ENCODE data around the gene MB.
"Not testable (repeated sequence)": the region's sequence is repeated elsewhere in the genome, so short reads cannot be mapped to it uniquely, and the experiment has no call there.

MB gene

DNA sequence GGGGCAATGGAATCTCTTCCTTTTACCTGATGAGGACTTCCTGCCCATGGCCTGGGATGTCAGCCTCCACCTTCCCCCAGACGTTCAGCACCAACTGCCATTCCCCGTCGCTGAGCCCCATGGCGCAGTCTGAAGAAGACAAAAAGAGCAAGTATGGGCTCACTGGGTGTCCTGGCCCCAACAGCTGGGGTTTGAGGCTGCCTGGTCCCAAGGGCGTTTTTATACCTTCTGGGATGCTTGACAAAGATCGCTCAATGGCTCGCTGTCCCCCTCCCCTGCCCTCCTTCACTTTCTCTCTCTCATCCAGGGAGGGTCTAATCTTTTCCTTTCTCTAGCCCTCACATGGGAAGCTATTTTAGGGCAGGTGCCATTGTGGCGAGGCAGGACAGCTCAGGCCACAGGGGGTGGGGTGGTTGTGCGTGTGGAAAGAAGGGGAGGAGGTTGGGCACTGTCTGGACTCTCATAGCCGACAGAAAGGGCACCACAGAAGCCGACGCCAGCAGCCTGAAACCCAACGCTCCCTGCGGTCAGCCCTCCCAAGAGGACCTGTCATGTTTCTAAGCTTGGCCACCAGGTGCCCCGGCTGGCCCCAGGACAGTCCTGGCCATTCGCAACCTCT lies at the start of gene MB:
Gene MB, minus strand, starts transcription at position 193 of the 619 bp plus-strand sequence. Its CDS starts 72 bp downstream, at position 121.
- DNase-seq: no peak

DNA sequence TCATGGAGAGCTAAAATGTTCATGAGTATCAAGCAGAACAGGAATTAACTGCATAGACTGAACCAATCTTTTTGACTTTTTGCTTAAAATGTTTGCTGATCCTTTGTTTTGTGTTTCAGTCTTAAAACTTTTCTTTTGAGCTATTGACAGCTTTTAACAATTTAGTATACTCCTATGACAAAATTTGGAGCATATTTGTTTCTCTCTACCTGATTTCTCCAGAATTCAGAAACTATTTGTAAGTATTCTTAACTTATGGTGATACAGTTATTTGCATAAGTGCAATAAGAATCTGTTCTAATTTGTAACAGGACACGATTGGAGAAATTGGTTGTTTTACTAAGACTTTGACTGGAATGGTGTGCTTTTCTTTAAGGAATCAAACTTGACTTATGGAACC lies 49.6 kb upstream of the MB start:
- DNase-seq: not testable (repeated sequence)

DNA sequence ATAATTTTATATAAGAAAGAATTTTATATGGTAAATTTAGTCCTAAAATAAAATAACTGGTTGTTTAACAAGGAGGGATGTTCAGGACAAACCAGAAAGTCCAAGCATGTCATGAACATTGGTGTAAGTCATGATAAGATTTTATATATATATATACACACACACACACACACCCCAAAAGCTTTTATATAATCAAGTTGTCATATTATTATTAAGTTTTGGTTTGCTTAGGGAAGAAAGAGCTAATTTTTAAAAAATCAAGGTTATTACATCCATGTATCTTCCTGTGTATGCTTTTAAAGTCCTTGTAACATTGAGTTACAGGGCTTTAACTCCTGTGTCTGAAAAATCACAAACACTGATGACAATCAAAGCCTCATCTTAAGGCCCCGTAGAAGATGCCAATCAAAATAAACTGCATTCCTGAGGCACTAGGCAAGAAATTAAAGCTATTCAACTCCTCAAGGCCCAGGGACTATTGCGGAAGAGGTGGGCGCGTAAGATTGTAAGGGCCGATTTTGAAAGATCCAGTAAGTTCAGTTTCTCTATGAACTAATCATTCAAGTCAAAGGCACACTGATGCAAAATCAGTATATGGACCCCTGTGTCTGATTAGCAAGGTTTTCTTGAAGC lies 47.9 kb upstream of the MB start:
- DNase-seq: no peak

DNA sequence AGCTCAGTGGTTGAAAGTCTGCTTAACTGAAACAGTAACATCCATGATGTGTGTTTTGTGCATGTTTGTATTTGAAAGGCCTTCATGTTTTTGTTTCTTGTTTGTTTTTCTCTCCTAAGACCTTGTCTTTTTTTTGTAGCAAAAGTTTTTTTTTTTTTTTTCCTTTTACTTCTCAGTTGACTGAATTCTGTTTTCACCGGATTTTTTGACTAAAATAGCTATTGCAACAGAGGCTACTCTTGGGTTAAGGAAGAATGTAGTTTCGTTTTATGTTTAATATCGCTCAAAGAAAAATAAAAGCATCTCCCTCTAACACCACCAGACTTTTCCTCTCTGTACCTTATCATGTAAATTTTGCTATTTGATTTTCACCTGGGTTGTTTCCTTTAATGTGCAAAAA lies 46.2 kb upstream of the MB start:
- no peak for DNase-seq

DNA sequence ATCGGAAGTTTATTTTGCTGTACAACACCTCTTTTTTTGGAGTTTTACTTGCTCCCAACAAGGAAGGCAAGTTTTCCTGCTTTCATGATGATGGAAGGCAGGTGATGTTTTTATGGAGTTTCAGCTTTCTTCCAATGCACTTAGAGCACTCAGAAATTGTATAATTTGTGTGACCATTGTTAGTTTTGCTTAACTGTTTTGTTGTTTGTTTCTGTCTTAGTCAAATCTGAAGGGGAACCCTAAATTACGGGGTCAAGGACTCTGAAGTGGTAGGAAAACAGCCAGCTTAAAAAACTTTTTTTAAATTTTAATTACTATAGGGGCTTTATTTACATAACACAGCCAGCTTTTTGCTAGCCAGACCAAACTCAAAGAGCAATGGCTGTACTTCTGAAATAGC lies 45.8 kb upstream of the MB start:
- DNase-seq: no peak

DNA sequence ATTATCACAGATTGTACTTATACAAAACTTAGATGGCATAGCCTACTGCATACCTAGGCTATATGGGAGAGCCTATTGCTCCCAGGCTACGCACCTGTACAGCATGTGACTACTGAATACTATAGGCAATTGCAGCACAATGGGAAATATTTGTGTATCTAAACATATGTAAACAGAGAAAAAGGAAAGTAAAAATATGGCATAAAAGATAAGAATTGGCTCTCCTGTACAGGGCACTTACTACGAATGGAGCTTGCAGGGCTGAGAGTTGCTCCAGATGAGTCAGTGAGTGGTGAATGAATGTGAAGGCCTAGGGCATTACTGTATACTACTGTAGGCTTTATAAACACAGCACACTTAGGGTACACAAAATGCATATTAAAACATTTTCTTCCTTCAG lies 44.3 kb upstream of the MB start:
- no peak for DNase-seq

DNA sequence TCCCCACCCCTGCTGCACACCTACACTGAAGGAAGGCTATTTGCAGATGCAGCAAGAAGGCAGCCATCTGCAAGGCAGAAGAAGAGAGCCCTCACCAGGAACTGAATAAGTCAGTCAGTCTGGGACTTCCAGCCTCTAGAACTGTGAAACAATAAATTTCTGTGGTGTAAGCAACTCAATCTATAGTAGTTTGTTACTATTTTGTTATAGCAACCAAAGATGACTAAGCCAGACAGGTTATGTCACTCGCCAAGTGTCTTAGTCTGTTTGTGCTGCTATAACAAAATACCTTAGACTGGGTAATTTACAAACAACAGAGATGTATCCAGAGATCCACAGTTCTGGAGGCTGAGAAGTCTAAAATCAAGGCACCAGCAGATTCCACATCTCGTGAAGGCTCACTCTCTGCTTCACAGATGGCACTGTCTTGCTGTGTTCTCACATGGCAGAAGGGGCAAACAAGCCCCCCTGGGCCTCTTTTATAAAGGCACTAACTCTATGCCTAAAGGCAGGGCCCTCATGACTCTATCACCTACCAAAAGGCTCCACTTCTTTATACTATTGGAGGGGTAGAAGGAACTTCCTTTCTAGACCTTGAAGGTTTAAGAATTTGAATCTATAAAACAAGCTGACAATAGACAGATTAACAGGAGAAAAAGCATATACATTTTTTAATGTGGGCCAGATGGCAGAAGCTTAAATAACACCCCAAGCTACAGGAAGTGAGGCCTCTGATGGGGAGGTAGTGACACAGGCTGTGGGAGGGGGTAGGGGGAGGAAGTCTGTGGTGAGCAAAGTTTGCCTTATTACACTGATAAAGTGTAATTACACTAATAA lies 43.4 kb upstream of the MB start:
- DNase-seq: peak; percentile 34

DNA sequence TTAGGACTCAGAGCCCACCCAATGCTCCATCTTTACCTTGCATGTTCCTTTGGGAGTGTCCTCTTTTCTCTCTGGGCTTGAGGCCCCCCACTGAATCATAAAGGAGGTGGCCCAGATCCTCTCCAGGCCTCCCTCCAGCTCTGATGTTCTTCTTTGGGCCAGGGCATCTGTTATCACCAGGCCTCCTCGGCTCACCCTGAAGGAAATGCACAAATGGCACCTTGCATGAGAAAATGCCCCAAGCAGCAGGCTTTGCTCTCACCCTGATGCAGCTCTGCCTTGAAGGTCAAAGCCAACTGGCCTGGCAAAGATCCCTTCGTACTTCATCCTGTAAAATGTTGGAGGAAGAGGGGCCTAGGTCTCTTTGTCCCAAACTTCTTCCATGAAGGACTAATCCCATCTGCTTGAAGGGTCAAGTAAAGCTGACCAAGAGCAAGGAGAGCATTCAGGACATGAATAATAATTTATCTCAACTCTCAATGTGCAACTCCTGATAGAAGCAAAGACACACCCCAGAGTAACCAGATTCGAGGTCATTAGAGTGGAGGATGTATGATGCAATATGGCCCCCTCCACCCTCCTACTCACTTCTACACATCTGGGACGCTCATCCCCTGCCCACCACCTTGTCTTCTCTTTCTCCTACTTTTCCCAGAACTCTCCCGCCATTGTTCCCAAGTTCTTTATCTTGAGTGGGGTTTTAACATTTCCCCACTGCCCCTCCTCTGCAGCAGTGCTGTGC lies 40.6 kb upstream of the MB start:
- no peak for DNase-seq

DNA sequence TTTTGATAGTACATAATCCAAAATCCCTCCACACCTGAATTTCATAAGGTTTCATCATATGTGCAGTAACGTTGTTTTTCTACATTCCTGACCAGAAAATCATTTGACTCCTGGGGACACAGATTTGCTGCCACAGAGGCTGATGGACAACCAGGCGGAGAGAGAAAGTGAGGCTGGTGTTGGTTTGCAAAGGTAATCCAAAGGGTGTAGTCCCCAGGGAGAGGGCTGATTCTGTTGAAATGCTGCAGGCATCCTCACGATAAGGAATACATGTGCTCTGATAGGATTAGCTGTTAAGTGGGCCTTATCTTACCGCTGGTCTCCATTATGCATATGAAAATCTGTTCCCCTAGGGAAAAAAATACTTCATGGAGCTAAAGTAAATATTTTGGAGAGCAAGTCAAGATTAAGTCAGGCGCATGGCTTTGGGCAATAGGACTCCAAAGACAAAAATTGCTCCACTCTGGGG lies 39.2 kb upstream of the MB start:
- no peak for DNase-seq

DNA sequence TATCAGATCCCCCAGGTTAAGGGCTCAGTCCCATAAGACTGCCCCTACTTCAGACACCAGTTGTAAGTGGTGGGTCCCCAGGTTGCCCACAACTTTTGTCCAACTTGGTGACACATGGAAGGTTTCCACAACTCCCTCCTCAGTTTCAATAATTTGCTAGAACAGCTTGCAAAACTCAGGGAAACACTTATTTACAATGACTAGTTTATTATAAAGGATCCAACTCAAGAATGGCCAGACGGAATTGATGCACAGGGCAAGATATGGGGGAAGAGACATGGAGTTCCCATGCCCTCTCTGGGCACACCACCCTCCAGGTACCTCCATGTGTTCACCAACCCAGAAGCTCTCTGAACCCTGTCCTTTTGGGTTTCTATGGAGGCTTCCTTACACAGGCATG lies 36.7 kb upstream of the MB start:
- no peak for DNase-seq

DNA sequence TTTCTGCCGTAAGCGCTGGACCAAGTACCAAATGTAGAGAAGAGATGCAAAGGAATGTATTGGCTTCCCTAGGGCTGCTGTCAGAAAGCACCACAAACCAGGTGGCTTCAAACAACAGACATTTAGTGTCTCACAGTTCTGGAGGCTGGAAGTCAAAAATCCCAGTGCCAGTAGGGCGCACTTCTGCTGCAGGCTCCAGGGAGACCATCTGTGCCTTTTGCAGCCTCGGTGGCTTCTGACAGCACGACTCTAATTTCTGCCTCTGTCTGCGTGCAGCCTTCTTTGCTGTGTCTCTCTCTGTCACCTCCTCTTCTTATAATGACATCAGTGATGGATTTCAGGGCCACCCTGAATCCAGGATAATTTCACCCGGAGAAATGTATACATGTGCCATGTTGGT lies 34.0 kb upstream of the MB start:
- DNase-seq: no peak

DNA sequence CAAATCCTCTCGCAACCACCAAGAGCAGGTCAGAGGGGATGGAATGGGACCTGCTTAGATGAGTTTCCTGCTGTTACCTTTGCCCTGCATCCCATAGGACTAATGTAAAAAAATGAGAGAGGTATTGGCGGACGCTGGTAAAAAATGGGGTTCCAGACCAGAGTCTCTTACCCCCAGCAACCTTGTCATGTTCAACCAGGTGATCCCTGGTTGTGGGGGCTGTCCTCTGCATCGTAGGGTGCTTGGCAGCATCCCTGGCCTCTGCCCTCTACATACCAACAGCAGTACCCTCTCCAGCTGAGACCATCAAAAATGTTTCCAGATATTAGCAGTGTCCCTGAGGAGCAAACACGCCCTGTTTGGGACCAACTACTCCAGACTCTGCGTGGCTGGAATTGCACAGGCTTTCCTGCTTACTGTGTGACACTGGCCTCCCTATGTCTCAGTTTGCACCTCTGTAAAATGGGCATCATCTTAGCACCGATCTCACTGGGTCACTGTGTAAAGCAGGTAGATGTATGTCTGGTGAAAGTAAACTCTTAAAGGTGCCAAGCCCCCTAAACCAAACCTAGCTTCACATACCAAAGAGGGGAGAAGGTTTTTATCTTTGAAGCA lies 32.6 kb upstream of the MB start:
- DNase-seq: no peak

DNA sequence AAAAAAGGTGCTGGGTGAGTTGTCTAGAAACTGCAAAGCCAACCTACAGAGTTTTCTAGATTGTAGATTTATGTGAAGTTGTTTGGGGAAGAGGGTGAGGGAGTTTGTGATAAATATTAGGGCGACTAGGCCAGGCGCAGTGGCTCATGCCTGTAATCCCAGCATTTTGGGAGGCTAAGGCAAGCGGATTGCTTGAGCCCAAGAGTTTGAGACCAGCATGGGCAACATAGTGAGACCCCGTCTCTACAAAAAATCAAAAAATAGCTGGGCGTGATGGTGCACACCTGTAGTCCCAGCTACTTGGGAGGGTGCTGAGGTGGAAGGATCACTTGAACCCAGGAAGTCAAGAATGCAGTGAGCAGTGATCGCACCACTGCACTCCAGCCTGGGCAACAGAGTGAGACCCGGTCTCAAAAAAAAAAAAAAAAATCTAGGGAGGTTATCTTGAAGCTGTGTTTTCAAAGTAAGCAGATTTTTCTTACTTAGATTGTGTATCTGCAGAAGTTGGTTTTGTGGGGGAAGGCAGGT lies 32.0 kb upstream of the MB start:
- no peak for DNase-seq

DNA sequence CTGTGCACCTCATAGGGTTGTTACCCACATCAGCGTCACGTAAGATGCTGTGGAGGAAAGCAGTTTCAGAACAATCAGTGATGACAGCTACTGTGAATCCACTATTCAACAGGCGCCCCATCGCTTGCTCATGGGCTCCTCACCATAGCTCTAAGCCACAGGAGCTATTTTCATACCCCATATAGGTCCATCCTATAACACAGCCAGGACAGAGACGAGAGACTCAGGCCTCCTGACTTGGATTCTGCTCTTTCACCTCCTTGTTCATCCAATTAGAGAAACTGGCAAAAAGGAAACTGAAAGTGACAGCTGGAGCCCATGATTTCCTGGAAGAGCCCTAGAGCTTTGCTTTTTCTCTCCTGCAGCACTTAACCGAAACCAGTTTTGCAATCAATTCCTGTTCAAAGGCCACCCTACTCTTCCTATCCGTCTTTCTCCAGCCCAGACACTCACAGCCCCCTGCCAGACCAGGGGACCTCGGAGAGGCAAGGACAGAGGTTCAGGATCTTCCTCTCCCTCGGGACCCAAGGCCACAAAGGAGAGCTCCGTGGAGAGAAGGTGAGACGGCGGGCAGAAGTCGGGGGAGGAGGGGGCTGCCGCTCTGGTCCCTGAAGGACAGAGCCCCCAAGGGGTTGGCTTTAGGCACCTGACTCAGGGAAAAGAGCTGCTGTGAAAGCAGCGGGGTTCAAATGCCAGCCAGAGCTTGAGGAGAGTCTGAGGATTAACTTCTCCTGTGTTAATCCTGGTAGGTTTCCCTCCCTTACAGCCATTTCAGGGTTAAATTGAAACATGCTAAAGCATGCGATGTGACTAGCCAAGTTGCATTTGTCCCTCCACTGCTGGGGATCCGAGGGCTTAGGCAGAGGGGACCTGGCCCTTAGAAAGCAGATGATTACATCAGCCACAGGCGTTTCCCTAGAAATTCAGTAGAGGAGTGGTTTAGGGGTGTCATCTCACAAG lies 31.2 kb upstream of the MB start, which contains the start of gene APOL6:
Gene APOL6, plus strand, starts transcription at position 381 of the 960 bp plus-strand sequence. CDS start 7,980 bp downstream, outside the sequence.
- DNase-seq: peak; percentile 70

DNA sequence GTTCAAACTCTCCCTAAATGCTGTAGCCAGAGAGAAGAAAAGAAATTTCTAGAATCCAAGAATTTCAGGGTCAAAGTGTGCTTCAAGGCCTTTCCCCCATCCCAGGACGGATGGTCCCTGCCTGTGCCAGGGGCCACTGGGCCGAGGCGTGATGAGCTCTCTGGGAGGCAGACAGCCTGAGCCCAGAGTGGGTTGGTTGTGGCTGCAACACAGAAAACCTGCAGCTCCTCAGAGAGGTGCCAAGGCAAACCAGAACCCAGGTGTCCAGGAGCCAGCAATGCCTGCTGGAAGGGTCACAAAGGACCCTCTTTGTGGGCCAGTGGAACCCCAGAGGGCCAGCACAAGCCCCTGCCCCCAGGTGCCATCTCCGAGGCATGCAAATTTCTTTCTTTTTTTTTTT lies 28.5 kb upstream of the MB start:
- no peak for DNase-seq

DNA sequence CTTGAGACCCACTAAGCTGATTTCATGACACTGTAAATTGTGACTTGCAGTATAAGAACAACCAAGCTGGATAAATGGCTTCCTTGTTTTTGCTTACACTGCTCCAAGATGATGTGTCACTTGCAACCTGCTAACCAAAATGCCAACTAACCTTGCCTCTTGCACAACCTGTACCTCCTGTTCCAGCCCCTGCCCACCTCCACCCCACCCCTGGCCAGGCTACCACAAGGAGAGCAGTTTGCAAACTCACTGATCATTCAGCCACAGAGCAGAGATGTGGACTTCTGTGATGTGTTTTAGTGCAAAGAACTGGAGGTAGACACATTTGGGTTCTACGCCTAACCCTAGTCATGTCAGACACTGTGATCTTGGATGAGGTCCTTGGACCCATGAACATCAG lies 26.9 kb upstream of the MB start:
- DNase-seq: no peak

DNA sequence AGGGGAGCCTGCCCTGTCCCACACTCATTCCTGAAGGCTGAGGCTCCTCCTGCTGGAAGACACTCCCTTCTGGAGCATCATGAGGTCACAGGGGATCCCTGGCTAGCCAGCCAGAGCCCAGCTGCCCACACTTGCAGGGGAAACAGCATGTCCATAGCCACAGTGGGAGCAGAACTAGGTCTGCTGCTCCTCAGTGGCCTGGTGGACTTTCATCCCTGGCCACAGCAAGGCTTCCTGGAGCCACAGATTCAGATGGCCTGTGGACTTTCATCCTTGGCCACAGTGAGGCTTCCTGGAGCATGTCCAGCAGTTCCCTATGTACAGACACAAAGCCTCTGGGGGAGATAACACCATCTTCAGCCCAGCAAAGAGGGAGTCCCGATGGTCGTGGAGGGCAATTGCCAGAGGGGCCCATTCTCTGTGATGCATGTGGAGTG lies 25.2 kb upstream of the MB start:
- DNase-seq: no peak

DNA sequence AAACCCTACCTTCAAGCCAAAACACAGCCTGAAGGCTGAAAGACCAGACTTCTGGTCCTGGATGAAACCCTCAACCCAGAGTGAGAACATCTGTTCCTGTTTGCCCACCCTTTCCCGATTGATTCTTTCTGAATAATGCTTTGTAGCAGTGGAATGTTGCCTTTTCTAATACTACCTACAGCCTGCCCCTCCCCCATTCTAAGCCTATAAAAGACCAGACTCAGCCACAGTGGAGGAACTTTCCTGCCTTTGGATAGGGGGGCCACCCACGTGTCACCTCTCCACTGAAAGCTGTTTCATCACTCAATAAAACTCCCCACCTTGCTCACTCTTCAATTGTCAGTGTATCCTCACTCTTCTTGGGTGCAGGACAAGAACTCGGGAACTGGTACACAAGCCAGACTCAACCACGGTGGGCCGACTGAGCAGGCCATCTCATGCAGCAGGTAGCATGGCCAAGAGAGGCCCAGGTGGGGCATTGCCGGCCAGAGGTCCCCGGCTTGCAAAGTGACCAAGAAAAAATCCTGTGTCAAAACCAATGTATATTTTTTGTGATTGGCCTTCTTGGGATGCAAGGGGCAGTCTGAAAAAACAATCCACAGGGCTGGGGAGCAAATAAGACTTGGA lies 24.5 kb upstream of the MB start:
- no peak for DNase-seq

DNA sequence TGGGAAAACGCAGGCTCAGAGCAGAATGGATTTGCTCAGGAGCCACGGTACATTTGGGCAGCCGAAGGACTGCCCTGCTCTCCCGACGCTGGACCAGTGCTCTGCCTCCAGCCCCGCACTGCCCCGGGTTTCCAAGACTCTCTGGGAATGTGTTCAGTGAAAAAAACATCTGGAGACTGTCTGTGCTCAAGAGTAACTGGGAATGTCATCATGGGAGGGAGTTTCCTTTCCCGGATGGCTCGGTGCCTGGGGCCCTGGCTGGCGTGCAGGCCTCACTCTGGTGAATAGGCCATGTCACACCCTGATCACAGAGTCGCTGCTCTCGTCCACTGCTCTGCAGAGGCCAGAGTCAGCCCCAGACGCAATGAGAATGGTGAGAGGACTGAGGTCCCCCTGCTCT lies 21.3 kb upstream of the MB start:
- DNase-seq: no peak

DNA sequence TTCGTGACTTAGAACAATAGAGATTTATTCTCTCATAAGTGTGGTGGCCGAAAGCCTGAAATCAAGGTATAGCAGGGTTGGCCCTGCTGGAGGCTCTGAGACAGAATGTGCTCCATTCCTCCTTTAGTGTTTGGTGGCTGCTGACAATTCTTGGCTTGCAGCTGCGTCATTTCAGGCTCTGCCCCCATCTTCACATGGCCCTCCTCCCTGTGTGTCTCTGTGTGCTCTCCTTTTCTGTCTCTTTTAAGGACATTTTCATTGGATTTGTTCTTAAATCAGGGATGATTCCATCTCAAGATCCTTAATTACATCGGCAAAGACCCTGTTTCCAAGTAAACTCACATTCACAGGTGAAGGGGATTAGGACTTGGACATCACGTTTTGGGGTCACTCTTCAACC lies 20.9 kb upstream of the MB start:
- no peak for DNase-seq

DNA sequence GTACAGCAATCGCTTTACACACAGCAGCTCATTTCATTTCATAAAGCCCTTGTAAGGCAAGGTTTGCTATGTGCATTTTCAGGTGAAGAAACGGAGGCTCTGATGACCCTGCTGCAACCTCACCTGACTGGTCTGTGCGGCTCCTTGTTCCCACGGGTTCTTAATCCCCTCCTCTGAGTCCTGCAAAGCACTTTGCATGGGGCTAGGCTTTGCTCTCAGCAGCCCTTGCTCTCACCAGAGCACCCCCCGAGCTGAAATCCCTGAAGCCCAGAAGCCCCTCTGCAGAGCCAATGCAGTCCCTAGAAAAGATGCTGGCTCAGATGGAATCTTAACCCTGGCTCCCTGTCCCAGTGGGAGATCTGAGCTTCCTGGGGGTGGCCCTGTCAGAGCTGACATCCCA lies 20.1 kb upstream of the MB start:
- no peak for DNase-seq
